ENCODE results near the gene MYRF.

Gene MYRF

DNA sequence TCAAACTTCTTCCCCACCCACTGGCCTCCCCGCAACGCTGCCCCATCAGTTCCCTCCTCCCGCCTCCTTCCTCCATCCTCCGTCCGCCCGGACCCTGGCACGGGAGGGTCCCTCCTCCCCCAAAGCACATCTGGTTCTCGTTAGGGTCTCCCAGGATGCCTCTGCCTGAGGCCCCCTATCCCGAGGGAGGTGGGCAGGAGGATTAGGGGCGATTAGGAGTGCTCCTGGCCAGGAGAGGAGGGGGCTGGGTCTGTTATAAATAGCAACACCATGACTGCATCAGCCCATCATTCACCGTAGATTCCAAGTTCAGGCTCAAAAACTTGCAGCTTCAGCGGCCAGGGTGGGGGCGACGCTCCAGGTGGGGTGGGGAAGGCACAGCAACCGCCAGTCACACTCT lies 10.4 kb downstream of the MYRF start:
- DNase-seq, result no peak

DNA sequence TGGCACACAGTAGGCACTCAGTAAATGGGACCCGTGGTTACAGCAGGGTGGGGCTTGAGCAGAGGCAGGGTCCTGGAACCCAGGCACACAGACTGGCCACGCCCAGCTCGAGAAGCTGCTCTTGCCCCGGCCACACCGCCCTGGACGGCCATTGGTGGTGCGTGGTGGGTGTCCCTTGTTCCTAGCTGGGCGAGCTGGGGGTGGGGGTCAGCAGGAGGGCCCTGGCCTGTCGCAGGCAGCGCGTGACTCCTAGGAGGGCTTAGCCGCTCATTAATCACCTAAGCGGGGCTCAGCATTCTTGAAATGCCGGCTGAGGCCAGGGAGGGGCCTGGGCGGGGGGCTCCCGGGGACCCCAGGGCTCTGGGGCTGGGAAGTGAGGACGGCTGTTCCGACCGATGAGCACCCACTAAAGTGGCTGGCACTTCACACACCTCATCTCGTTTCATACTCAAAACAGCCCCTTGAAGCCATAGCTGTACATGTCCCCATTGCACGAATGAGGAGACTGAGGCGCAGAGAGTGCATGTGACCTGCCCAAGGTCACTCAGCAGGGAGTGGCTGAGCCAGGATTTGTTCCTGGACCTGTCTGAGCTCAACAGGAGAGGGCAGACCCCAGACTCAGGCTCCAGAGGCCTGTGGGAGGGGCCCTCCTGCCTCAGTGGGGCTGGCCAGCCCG lies 11.6 kb downstream of the MYRF start:
- no peak for DNase-seq

DNA sequence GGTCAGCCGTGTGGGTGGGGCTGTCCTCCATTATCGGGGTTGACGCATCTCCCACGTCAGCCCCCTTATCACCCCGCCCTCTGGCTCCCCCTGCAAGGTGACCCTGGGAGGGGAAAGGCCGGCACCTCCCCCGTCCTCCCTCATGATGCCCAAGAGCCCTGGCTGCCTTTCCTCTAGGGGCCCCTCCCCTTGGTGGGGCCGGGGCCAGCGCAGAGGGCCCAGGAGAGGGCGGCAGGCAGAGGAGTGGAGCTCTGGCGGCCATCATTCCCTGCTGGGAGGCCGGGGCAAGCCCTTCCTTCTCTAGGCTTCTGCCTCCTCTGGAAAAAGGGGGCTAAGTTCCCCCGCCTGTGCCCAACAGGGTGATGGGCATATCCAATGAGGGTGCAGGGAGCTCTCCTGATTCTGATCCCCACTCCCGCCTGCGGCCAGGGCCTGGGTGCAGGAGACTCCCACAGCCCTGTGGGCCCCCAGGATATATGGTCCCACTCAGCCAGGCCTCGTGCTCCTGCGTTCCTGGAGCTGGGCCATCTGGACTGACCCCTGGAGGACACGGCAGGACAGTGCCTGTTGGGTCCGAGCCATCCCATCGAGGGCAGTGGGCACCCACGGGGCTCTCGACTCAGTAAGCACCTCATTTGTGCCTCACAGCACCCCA lies 12.3 kb downstream of the MYRF start:
- no peak for DNase-seq

DNA sequence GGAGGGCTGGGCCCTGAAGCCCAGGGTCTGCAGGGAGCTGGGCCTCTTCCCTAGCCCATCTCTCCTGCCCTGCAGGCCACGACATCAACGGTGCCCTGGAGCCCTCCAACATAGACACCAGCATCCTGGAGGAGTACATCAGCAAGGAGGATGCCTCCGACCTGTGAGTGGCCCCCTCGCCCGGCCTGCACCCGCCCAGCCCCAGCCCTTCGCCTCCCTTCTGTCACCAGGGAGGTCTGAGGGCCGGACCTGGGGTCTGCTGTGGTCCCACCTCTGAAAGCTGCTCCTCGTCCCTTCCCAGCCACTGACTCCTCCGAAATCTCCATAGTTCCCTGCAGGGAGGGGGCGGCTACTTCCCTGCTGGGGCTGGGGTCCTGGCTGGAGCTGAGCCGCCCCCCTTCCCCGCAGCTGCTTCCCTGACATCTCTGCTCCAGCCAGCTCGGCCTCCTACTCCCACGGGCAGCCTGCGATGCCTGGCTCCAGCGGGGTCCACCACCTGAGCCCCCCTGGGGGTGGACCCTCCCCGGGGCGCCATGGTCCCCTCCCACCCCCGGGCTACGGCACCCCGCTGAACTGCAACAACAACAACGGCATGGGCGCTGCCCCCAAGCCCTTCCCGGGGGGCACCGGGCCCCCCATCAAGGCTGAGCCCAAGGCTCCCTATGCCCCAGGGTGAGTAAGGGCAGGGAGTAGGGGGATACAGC lies 13.3 kb downstream of the MYRF start:
- no peak for DNase-seq

DNA sequence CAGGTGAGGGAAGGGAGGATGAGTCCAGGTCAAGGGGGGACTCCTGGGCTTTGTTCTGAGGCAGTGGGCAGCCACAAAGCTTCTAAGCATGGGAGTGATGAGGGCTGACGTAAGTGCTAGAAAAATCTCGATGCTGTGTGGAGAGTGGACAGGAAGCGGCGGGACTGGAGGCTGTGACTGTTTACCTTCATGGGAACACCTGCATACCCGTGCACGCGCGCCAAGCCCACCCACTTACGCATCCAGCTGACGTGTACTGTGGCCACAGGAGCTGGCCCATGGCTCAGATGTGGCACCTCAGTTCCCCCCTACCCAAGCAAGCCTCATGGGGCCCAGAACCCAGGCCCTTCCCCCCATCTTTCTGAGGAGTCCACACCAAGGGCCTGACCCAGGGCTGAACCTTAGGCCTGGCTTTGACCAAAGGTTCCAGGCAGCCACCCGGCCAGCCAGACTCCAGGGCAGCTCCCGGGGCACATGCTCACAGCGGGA lies 14.0 kb downstream of the MYRF start:
- DNase-seq, result no peak

GRCh38 chr11:61768376-61769076 lies 16.1 kb downstream of the MYRF start:
- no peak for DNase-seq

DNA sequence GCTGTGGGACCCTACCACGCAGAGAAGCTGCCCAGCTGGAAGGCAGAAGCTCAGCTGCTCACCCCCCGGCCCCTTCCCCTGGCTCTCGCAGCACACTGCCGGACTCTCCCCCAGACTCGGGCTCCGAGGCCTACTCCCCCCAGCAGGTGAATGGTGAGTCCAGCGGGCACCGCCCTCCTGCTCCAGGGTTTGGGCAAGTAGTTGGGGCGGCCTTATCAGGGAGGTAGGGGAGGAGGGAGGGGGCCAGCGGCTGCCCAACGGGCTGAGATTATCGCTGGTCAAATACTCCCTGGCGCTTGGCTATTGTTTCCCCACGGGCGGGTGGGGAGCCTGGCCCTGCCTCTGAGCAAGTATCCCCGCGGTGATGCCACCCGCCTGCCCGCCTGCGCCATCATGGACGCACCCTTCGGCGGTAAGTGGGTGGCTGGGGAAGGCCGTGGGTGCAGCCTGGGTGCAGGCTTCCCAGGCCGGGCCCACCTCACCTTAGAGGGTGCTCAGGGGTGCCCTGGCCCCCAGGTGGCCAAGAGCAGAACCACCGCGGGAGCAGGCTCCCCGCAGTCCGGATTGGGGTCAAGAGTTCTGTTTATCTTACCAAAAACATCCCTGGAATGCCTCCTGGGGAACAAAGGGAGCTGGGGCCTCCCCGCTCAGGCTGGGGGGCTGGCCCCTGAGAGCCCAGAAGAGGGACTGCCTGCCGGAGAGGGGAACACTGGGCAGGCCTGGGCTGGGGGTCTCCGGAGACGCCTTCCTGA lies 16.9 kb downstream of the MYRF start:
- no peak for DNase-seq

- DNase-seq, result no peak
Measured at GRCh38 chr11:61769946-61770683, 17.7 kb downstream of the MYRF start.

DNA sequence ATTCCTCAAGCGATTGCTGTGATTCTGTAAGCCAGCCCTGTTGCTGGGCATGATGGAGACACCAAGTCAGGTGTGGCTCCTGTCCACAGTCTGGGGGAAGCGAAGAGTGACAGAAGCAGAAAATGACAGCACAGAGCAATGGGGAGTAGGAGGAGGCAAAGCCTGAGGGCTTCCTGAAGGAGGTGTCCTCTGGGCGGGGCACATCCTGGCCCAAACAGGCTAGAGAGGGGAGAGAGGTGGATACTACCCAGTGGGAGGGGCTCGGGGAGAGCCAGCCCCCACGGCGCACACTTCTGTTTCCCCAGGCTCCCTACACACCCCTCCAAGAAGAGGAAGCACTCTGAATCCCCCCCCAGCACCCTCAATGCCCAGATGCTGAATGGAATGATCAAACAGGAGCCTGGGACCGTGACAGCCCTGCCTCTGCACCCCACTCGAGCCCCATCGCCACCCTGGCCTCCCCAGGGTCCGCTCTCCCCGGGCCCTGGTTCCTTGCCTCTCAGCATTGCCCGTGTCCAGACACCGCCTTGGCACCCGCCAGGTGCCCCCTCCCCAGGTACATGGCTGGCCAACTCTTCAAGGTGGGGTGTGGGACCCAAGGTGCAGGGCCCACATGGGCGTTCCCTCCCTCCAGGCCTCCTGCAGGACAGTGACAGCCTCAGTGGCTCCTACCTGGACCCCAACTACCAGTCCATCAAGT lies 18.9 kb downstream of the MYRF start:
- no peak for DNase-seq

- no peak for DNase-seq
Measured at GRCh38 chr11:61771985-61772455, 19.6 kb downstream of the MYRF start.

GRCh38 chr11:61773356-61773755 lies 20.9 kb downstream of the MYRF start:
- no peak for DNase-seq

DNA sequence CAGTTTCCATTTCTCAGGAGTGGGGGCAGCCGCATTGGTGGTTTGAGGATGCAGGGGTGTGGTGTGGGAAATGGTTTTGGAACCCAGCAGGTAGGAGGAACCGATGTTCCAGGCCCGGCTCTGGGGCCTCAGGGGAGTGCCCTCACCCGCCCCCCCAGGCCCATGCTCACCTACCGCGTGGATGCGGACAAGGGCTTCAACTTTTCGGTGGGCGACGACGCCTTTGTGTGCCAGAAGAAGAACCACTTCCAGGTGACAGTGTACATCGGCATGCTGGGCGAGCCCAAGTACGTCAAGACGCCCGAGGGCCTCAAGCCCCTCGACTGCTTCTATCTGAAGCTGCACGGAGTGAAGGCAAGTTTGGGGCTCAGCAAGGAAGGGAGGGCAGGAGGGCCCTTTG lies 21.4 kb downstream of the MYRF start:
- DNase-seq, result no peak

DNA sequence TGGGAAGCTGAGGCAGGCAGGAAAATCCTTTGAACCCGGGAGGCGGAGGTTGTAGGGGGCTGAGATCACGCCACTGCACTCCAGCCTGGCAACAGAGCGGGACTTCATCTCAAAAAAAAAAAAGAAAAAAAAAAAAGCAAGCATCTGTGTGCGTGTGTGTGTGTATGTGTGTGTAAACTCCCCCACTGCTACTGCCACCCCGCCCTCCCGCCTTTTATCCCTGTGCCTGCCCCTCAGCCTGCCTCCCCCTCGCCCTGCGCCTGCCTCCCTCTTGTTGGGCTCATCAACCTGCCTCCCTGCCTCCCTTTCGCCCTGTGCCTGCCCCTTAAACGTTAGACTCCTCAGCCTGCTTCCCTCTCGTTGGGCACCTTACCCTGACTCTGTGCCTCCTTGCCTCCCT lies 22.0 kb downstream of the MYRF start:
- no peak for DNase-seq

DNA sequence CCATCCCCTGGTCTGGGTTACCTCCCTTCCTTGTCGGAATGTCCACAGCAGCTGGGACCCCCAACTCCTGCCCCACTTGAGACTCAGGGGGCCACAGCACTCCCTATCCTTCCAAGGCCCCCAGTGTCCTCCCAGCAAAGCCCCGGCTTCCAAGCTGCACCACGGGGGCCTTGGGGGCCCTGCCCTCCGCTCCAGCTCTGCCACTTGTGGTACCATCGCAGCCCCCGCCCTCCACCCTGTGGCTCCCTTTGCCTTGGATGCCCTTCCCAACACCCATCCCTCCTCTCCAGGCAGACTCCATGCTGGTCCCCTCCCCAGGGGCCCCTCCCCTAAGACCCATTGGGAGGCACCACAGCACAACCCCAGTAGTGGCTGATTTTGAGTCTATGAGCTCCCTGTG lies 22.7 kb downstream of the MYRF start:
- DNase-seq, result no peak

DNA sequence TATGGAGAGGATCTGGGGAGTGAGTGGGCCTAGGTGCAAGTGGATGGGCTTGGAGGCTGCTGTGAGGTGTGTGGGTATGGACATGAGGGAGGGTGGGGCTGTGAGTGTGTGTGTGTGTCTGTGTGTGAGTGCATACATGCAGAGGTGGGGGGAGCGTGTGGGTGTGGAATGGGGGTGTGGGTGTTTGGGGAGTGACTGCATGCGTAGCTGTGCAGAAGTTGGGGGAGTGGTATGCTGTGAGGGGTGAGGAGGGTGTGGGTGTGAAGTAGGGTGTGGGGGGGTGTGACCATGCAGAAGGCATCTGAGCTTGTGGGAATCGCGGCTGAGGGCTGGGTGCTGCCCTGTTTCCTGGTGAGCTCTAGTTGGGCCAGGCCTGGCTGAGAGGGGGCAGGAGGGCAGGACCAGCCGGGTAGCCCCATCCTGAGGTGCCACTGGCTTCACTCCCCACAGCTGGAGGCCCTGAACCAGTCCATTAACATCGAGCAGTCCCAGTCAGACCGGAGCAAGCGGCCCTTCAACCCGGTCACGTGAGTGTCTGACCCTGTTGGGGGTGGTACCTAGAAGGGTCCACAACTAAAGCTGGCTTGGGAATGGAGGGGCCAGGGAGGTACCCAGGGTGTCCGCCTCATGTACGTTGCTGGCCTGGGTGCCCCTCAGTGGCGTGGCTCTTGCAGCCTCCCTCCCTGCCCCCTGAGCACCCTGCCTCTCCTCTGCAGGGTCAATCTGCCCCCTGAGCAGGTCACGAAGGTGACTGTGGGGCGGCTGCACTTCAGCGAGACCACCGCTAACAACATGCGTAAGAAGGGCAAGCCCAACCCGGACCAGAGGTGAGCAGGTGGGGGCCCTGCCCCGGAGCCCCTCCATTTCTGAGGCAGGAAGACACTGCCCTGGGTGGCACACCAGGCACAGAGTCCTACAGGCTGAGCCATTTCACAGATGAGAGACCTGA lies 23.4 kb downstream of the MYRF start:
- no peak for DNase-seq

DNA sequence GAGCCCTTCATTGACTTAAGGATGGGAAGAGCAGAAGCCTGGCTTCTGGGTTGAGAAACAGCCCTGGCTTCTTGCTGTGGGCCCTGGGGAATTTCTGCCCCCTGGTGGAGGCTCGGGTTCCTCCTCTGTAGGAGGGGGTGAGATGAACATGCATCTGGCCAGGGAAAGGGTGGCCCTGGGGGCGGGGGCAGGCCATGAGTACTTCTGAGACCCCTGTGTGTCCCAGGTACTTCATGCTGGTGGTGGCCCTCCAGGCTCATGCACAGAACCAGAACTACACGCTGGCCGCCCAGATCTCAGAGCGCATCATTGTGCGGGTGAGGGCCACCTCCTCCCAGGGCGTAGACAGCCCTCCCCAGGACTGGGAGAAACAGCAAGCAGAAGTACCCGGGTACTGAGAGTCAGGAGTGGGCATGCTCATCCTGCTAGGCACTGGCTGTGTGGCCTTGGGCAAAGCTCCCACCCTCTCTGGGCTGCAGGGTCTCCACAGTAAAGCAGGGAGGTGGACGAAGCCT lies 24.2 kb downstream of the MYRF start:
- DNase-seq, result peak; percentile 72

DNA sequence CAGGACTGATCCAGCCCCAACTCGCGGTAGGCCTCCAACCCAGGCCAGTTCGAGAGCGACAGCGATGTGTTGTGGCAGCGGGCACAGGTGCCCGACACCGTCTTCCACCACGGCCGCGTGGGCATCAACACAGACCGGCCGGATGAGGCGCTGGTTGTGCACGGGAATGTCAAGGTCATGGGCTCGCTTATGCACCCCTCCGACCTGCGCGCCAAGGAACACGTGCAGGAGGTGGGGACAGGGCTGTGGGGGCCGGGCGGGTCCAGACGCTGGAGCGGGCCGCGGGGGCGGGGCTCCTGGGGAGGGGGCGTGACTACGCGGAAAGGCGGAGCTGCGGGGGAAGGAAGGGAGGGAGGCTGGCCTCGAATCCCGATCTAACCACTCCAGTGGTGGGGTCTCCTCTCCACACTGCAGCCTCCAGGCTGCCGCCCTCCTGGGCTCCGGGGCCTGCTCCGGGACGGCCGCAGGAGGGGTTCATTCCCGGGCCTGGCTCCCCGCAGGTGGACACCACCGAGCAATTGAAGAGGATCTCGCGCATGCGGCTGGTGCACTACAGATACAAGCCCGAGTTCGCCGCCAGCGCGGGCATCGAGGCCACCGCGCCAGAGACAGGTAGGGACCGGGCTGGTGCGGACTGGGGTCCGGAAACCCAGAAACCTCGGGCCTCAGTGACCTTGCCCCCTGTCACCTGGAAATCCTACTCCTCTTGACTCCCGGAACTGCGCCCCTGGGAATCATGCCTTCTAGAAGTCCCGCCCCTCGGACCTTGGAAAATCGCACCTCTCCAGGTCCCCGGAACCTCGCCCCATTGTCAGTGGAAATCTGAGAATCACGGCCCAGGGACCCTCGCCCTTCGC lies 25.0 kb downstream of the MYRF start:
- DNase-seq, result no peak

DNA sequence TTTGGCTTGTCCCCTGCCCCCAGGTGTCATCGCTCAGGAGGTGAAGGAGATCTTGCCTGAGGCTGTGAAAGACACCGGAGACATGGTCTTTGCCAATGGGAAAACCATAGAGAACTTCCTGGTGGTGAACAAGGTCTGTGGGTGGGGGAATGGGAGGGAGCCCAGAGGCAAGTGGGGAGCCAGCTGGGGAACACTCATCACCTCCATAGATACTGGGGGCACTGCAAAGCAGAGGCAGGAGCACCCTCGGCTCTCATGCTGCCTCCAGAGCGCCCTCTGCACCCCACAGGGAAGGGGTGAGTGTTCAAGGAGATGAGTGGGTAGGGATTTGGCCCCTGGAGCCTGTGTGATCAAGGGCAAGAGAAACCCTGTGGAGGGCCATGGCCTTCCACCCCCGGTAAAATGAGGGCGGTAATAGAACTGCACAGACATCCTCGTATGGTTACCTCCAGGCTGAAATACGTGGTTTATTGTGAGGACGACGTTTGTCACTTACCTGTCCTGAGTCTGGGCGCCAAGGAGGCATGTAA lies 26.0 kb downstream of the MYRF start:
- no peak for DNase-seq

Measured in hematopoietic multipotent progenitor cell treated with erythropoietin and hydrocortisone succinate and interleukin-3 and kit ligand, for 8 days (in vitro differentiated cells).